Prostate gland (tissue), 2 donors: ENCODE results near the gene GAB4.

Experiments
- CTCF ChIP-seq, 4 experiments: fragments of 200-600 bp in 2 of 4; fragments of 450-650 bp in 2 of 4; sonication (generic) in 2 of 4; IDR thresholded peaks; 1 replicate in 3 of 4; 2 replicates in 1 of 4; pipeline ENCODE4 v1.5.1; 2016 to 2019; ENCODE audit warnings: antibody characterized with exemption in 4 of 4, mild to moderate bottlenecking in 2 of 4, moderate library complexity in 2 of 4
- POLR2A ChIP-seq: fragments of 450-650 bp; IDR thresholded peaks from one replicate; pipeline ENCODE4 v1.6.1; 2016; ENCODE audit warnings: antibody characterized with exemption, mild to moderate bottlenecking
- POLR2AphosphoS5 ChIP-seq: sonication (generic); formaldehyde crosslinking; IDR thresholded peaks from one replicate; pipeline ENCODE4 v1.6.1; 2017; ENCODE audit warnings: antibody characterized with exemption

DNA sequence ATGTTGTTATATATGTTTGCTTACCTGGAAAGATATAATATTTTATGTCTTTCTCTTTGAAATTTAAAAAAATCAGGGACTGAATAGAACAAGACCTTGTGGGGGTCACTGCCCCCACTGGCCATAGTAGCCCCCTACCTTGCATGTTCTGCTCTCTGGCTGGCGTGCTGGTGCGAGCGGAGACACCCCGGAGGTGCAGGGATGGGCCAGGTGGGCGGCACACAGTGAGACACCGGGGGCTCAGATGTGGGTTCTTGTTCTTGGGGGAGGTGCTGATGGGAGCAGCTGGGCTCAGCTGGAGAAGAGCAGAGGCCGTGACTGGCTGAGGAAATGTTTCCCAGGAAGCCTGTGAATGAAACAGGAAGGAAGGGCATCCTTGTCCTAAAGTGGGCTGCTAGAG is 20.2 kb downstream of the GAB4 start:
- TF ChIP-seq CTCF (IDR thresholded peaks at IDR 0.05), result no peak
- no peak for TF ChIP-seq POLR2AphosphoS5
- TF ChIP-seq POLR2A, result no peak
